ENCODE data around the gene KCNG2. TPM values are rescaled to one million over a fixed set of nuclear protein-coding genes. Genes with fewer than 3 reads are reported as not detected.

KCNG2 gene
- total and polyA plus RNA-seq, 10 of the 15 experiments (the other 5 are each of a cell fraction or from before 2014, with no cell fraction given), result 0.20 to 0.23 TPM; not detected in 8

GRCh38 chr18:79884294-79884962, 86.7 kb downstream of the KCNG2 start:
- Histone ChIP-seq H3K4me1 (ENCODE audit: control insufficient read depth, insufficient read depth, low read length) (no peaks in the 10 kb centered on the region), H3K27ac (ENCODE audit: control insufficient read depth, insufficient read depth) (no peak overlapping the region), H3K27me3 (replicated peaks in 1 of 2; ENCODE audit: control insufficient read depth in 2 of 2, insufficient read depth in 2 of 2, low read length in 1 of 2) (no peaks in the 10 kb centered on the region), H3K9me3 (replicated peaks; ENCODE audit: control insufficient read depth, insufficient read depth, low read length) (peaks cover 6% of the 10 kb centered on the region; the same call in 2 of the 3 replicates), H2AFZ (ENCODE audit: control insufficient read depth, low read depth, low read length) (no peak overlapping the region), H3K4me2 (ENCODE audit: control insufficient read depth, insufficient read depth) (no peak overlapping the region), H3K4me3 (no peak overlapping the region), H3K79me2 (ENCODE audit: control insufficient read depth, insufficient read depth, low read length) (no peaks in the 10 kb centered on the region), H3K36me3 (ENCODE audit: control insufficient read depth in 2 of 2, insufficient read depth in 2 of 2, low read length in 1 of 2) (no peaks in the 10 kb centered on the region), H3K9ac (ENCODE audit: control insufficient read depth, insufficient read depth, low read length) (no peak overlapping the region), H4K20me1 (ENCODE audit: control insufficient read depth, insufficient read depth) (no peaks in the 10 kb centered on the region)
- in situ Hi-C loops (cut with MboI) (no loop called here), intact Hi-C loops (cut with micrococcal nuclease; ENCODE audit: unreplicated experiment) (no loop called here)
- BruUV-seq (replicated peaks), result no TSS peak
- TF ChIP-seq HDAC2 (IDR thresholded peaks at IDR 0.05) (no peak), USF2 (IDR thresholded peaks at IDR 0.05; ENCODE audit: borderline replicate concordance, low read depth, low read length) (no peak), BHLHE40 (IDR thresholded peaks at IDR 0.05; ENCODE audit: borderline replicate concordance in 1 of 2, low read depth in 2 of 2, low read length in 1 of 2) (no peak), PBX3 (IDR thresholded peaks at IDR 0.05; ENCODE audit: insufficient replicate concordance, low read depth, low read length) (no peak), ZNF687 (IDR thresholded peaks at IDR 0.05) (no peak), PAX5 (IDR thresholded peaks at IDR 0.05; ENCODE audit: borderline replicate concordance, low read depth, low read length) (no peak), MTA3 (IDR thresholded peaks at IDR 0.05; ENCODE audit: borderline replicate concordance, low read length) (no peak), MYB (IDR thresholded peaks at IDR 0.05; ENCODE audit: borderline replicate concordance, low read depth, low read length) (no peak), MYC (IDR thresholded peaks at IDR 0.05; ENCODE audit: insufficient read depth, insufficient read length, insufficient replicate concordance, low read length, severe bottlenecking) (no peak)
- ChIA-PET RAD21 (ENCODE audit: unreplicated experiment) (interaction anchor here (0.7 kb wide), 1 partner anchor 212 kb away, joined by 3 read pairs; no protein-coding TSS in a partner anchor), POLR2A (no interaction called here), SMC1A (ENCODE audit: uncharacterized antibody, unreplicated experiment) (no interaction called here), CTCF (no interaction called here)
- ATAC-seq, result no peak
- FAIRE-seq, result no peak
- 52% methylated on average over 25 of the region's 29 CpGs for WGBS (ENCODE audit: insufficient coverage, insufficient replicate concordance, low lambda C conversion rate, missing lambda C conversion rate)
- no peak for DNase-seq (ENCODE audit: low read depth, low spot score)

Measured in GM12878 (cell line).